Caki2 (cell line): ENCODE results near the gene ADM5. TPM values are rescaled to one million over a fixed set of nuclear protein-coding genes. Genes with fewer than 3 reads are reported as not detected.

ENCODE experiments used
- DNase-seq: peaks from one replicate; pipeline ENCODE4 v3.0.0-alpha.2; 2015; ENCODE audit warnings: low read depth
- in situ Hi-C: cut with HindIII; loops from 2 replicates; pipeline ENCODE4 v1.10.0; 2016; ENCODE audit warnings: low sequenced_read_pairs, low pct_unique_long_range_greater_than_20kb, mixed read lengths
- total RNA-seq: library from RNA; depleted of rRNA; stranded (reverse); fragments of >200 nt; shearing (Covaris generic); gene quantifications from 2 replicates; pipeline ENCODE4 v1.2.3, GENCODE V29; 2014; ENCODE audit warnings: low replicate concordance

ADM5 gene
- total RNA-seq, 1 experiment from 2014 or later, result 1.1 TPM

DNA sequence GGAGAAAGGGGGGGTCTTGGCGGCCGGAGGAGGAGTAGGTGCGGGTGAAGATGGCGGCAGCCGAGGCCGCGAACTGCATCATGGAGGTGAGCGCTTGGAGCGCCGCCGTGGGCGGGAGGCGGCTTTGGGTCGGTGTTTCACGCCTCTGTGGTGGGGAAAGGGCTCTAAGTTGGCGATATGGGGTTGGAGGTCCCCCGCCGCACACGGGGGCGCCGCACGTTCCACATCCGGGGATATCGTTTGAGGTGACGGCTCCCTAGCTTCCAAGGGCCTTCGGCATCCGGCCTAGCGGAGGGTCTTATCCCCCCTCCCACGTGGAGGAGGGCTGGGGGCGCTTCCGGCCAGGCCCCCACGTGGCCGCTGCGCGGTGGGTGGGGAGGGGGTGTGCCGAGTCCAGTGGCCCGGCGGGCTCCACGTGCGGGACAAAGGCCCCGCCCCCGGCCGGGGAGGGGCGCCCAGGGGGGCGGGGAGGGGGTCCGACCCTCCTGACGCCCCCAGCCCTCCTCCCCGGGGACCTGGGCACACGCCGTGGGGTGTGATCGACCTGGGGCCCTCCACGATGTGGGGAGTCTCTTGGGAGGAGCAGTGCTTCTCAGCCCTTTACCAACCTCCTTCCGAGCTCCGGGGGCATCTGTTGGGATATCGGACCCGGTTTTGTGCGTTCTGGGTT, 12.0 kb upstream of the ADM5 start, which contains the start of gene PRMT1:
PRMT1 (plus strand) TSS at position 41 of the 670 bp plus-strand sequence; CDS start at position 51, 10 bp downstream.
- in situ Hi-C loops, result no loop called here
- no peak for DNase-seq

DNA sequence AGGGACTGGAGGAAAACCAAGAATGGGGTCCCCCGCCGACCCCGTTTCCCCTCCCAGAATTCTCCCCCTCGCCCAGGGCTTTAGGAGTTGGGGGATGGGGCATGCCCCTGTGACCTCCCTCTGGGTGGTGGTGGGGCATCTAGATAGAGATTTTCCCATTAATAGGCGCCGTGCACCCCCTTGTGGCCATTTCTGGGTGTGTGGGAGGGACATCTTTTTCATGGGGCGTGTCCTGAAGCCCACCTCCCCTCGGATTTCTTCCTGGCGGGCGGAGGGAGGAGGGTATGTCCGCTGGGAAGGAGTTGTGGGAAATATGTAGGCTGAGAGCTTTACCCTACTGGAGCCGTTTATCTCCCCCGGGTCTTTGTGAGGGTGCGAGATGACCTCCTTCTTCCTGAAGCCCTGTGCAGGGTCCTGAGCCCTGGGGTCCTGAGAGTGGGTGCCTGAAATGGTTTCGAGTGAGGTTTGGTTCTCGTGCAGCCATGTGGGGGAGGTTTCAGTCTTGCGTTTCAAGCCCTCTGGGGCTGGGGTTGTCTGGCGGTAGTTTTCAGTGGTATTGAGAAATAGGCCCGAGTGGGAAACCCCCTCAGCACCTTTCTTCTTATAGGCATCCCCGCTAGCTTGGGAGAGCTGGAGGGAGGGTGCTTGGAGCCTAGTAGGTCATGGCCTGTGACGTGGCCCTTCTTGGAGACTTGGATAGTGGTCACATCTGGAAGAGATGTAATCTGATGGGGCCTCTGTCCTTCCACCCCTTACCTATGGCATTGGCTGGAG, 11.3 kb upstream of the ADM5 start:
- DNase-seq, result peak; percentile 68

GRCh38 chr19:49678985-49679770, 10.2 kb upstream of the ADM5 start:
- in situ Hi-C loops, result no loop called here
- no peak for DNase-seq

More for the DNA sequence above, 11.3 kb upstream of the ADM5 start:
- in situ Hi-C loops, result no loop called here

GRCh38 chr19:49679771-49680413, 9.5 kb upstream of the ADM5 start:
- no peak for DNase-seq
- in situ Hi-C loops, result no loop called here

DNA sequence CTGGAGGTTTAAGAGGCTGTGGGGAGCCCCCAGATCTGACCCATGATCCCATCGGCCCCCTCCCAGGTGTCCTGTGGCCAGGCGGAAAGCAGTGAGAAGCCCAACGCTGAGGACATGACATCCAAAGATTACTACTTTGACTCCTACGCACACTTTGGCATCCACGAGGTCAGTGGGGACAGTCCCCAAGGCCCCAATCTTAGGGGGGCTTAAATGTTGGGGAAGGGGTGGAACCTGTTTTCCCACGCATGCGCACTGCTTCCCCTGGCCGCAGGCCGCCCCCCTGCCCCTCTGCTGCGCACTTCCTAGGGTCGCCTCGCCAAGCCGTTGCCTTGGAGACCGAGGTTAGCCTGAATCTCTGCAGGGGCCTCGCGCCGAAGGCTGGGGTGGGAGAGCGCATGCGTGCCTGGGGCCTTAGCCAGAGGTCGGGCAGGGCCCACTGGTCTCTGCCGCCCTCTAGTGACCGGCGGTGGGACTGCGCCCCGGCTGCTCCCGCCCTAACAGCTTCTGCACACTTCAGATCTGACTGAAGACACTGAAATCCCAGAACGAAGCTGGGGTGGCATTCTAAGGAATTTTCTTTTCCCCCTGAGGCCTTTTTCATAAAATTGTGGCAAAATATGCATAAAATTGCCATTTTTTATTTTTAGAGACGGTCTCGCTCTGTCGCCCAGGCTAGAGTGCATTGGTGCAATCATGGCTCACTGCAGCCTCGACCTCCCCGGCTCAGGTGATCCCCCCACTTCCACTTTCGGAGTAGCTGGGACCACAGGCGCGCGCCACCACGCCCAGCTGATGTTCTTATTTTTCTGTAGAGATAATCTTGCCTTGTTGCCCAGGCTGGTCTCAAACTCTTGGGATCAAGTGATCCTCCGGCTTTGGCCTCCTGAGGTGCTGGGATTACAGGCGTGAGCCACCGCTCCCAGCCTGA, 8.7 kb upstream of the ADM5 start:
- peak; percentile 71 for DNase-seq
- in situ Hi-C loops, result no loop called here

GRCh38 chr19:49681830-49682229, 7.6 kb upstream of the ADM5 start:
- no peak for DNase-seq
- in situ Hi-C loops, result no loop called here

DNA sequence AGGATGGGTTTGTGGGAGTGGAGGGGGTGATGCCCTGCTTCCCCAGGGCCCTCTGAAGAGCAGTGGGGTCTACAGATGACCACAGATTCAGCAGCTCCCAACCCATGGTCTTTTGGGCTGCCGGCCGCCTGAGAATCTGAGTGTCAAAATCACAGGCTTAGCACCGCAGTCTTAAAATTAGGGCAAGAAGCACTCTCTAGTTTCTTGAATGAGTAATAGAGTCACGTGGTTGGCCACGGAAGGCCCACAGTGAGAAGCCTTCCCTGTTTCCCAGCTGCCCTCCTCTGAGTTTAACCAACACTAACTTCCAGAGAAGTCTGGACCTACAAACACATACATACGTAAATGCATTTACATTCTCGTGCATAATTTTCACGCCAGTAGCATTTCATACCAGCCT, 7.1 kb upstream of the ADM5 start:
- no peak for DNase-seq
- in situ Hi-C loops, result no loop called here

GRCh38 chr19:49683814-49684250, 5.6 kb upstream of the ADM5 start:
- no peak for DNase-seq
- in situ Hi-C loops, result no loop called here

DNA sequence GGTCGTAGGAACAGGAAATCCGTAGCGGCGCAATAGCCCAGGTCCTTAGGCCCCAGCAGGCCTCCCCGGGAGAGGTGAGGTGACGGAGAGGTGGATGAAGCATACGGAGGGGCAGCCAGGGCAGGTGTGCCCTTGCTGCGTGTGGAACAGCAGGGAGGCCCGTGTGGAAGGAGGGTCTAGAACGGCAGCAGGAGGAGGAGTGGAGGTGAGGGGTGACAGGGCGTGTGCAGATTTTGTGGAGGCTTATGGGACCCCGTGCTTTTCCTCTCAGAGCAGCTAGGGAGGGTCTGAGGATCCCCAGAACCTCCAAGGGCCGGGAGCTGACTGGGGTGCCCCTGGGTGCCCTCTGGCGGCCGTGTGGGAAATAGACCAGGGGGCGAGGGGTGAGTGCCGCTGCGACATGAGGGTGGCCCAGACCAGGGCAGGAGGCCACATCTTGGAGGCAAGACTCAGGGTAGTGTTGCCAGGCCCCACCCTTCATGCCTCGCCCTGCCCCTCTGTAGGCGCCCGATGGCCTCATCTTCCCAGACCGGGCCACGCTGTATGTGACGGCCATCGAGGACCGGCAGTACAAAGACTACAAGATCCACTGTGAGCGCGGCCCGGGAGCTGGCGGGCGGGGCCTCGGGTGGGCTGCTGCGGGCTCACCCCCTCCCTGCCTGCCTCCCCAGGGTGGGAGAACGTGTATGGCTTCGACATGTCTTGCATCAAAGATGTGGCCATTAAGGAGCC, 5.0 kb upstream of the ADM5 start:
- in situ Hi-C loops, result no loop called here
- DNase-seq, result no peak

GRCh38 chr19:49684983-49685553, 4.3 kb upstream of the ADM5 start:
- DNase-seq, result no peak
- in situ Hi-C loops, result no loop called here

GRCh38 chr19:49685845-49686332, 3.5 kb upstream of the ADM5 start:
- DNase-seq, result no peak
- in situ Hi-C loops, result no loop called here

GRCh38 chr19:49686503-49687088, 2.8 kb upstream of the ADM5 start:
- DNase-seq, result no peak
- in situ Hi-C loops, result no loop called here

DNA sequence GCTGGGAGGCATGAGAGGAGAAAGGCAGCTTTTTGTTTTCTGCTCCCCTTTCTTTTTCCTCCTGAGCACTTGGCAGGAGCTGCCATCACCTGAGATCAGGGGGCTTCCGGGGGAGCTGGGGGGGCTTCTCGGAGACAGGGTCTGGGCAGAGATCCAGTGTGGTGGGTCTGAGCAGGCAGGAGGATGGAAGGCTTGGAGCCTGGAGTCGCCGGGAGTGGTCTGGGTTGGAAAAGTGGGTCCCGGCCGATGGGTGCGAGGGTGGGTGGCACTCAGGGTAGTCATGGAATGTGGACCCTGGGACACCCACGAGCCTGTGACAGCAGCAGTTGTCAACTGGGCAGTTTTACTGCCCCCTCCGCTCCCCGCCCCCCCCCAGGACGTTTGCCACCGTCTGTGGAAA, 2.2 kb upstream of the ADM5 start:
- DNase-seq, result no peak
- in situ Hi-C loops, result no loop called here

DNA sequence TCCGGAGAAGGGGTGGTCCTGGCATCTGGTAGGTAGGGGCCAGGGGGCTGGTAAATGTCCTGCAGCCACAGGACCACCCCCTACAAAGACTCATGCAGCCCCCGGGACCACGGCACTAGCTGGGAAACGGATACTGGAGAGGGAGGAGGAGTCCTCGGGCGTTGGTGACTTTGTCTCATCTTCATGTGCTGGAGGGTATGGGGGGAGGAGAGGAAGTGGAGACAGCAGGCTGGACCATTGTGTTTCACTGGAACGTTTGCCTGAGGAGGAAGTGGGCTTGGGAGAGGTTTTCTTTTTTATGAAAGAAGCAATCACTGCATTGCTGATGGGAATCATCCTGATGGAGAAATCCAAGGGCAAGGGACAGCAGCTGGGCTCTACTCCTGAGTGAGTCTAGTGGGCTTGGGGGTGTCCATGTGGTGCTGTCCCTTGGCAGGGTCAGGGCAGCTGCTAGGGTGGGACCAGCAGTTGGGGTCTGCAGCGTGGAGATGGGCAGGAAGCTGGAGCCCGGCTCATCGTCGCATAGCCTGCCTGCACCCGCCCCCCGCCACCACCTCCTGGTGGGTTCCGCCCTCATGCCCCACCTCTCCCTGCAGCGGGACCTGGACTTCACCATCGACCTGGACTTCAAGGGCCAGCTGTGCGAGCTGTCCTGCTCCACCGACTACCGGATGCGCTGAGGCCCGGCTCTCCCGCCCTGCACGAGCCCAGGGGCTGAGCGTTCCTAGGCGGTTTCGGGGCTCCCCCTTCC, 1.7 kb upstream of the ADM5 start:
- DNase-seq, result no peak

GRCh38 chr19:49688531-49689132, 762 bp upstream of the ADM5 start:
- no peak for DNase-seq
- in situ Hi-C loops, result no loop called here

More for the DNA sequence above, 1.7 kb upstream of the ADM5 start:
- in situ Hi-C loops, result no loop called here
